GM12874 (cell line): Measurements from ENCODE around the gene GSTP1.

Experiments used
- CTCF ChIP-seq: IDR thresholded peaks from 2 replicates; pipeline ENCODE4 v1.5.1; 2011; ENCODE audit warnings: low read depth, mild to moderate bottlenecking, control low read depth, low read length, moderate library complexity; ENCODE audit not compliant: insufficient read depth

Gene GSTP1

DNA sequence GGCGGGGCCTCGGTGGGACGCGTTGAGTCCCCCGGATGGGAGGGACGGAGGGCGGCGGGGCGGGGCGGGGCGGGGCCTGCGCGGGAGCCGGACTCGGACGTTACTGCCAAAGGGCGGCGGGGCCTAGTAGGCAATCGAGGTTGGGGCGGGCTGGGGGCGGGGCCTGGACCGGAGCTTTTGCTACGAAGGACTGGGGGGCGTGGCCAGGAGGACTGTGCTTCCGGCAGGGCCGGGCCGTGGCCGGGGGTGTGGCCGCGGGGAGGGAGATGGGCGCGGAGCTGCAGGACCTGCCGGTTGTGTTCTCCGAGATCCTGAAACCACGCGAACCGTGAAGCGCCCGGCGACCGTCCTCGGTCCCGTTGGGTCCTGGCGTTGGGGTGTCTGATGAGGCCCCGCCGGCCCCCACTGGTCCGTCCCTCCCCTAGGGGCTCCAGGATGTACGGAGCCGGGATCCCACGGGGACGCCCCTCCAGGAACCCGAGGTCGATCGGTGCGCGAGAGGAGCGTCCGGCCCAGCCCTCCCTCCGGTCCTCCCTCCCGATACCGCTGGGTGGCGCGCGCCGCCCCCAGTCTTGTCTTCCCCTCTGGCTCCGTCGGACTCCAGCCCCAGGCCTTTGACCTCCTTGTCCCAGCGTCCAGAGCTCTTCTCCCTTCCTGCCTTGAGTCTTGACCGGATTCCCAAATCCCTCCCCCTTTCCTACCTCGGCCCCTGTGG, 46.8 kb downstream of the GSTP1 start:
- peak; percentile 91 for TF ChIP-seq CTCF

DNA sequence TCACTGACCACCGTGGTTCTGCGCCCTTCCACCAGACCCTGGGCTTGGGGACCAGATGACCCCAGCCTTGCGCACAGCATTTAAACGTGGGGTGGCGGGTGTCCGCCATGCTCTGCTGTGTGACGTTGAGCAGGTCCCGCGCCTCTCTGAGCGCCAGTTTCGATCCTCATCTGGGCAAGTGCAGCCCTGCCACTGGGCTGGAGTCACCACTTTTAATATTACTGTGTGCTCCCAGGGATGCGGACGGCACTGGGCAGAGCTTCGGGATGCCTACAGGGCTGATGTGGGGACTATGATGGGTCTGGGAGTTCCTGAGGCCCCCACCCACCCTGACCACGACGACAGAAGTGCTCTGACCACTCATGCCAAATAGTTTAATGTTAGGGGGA, 47.3 kb downstream of the GSTP1 start:
- no peak for TF ChIP-seq CTCF

DNA sequence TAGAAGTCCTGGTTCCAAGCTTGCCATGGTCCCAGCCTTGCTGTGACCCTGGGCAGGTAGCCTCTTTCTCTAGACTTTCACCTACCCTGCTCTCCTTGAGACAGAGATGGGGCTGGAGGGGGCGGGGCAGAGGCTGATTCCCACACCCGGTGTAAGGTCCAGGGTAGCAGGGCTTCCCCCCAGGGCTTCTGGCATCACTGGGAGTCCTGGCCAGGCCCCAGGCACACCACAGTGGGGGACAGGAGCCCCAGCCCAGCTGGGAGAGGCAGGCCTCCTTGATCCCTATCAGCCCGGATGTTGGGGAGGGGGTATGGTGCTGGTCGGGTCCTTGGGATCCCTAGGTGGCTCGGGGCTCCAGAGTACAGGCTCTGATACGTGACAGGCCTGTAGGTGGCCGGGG, 47.8 kb downstream of the GSTP1 start:
- TF ChIP-seq CTCF: no peak

- no peak for TF ChIP-seq CTCF
These were observed 48.2 kb downstream of the GSTP1 start for GRCh38 chr11:67631853-67632174.

DNA sequence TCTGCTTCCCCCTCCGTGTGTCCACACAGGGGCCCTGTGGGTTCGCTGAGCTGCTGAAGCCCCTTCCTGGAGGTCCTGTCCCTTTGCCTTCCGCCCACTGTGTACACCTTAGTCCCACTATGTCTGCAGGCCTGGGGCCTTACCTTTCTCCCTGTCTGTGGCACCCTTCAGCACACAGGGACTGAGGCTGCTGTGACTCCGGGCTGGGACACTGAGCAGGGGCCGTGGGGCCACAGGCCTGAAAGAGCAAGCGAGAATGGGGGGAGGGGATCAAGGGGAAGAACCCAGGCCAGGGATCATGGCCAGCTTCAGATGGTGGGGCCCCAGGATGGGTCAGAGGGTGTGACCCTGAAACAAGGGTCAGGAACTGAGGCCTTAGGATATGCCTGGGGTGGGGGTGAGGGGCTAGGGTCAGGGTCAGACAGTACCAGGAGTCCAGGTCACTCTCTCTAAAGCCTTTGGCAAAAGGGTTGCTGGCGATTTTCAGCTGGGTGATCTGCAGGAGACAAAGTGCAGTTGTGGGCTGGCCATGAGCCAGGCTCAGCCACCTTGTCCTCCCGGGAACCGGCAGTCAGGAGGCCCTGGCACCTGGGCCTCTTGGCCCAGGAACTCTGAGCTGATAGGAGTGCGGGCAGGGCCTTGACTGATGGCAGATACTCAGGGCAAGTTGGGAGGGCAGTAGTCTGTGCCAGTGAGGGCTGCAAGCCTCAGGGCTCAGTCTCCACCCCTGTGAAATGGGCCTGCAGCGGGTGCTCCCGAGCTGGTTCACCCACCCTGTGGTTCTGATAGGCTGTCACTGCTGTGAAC, 48.8 kb downstream of the GSTP1 start:
- no peak for TF ChIP-seq CTCF

DNA sequence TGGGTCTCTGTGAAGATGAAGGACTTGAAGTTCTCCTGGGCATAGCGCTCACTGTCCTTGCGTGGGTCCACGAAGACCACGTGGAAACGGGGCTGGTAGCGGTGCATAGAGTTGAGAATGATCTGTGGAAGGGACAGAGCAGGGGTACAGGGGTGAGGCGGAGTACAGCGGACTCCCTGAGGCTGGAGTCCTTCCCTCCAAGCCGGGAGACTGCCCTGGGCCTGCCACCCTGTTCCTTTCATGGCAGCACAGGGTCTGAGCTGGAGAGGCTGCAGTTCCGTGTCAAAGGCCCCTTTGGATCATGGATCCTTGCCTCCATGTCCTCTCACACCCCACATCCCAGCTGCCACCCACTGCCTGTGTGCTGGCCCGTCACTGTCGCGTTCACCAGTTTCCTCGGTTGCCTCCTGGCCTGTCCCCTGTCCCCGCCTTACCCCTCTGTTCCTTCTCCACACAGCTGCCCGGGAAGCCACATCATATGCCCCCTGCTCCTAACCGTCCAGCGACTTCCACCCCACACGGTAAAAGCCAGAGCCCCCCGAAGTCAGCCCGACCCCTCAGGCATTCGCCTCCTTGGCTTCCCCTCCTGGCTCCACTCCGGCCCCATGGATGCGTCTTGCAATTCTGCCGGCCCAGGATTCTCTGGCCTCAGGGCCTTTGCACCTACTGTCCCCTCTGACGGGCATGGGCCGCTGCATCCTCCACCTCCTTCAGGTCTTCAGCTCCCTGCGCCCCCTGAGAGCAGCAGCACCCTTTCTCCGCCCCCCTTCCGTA, 49.6 kb downstream of the GSTP1 start:
- TF ChIP-seq CTCF: no peak

GRCh38 chr11:67633758-67634365, 50.2 kb downstream of the GSTP1 start:
- no peak for TF ChIP-seq CTCF
